PC-3 (cell line): ENCODE data around the gene ORMDL3. TPM values are rescaled to one million over a fixed set of nuclear protein-coding genes. Genes with fewer than 3 reads are reported as not detected.

ENCODE experiments used
- ATAC-seq: fragments of 200-7000 bp; cut with Tn5 transposase; 2 replicates; pipeline ENCODE4 v1.9.1; 2020; ENCODE audit warnings: mild to moderate bottlenecking, moderate library complexity
- BruUV-seq: library from RNA; stranded (reverse); fragments of 400-500 nt; replicated peaks from 2 replicates; lab custom pipeline; 2021; lab: Mats Ljungman, UMichigan
- CTCF ChIA-PET: fragments of 300-600 bp; sonication (Branson Sonifier 250); formaldehyde crosslinking; loops from one replicate; lab custom pipeline; 2022; ENCODE audit warnings: antibody characterized with exemption; lab: Charles Lee
- POLR2A ChIA-PET: fragments of 300-600 bp; sonication (Branson Sonifier 250); formaldehyde crosslinking; loops from one replicate; lab custom pipeline; 2022; ENCODE audit warnings: antibody characterized with exemption; ENCODE audit not compliant: unreplicated experiment; lab: Charles Lee
- DNase-seq: peaks from one replicate; pipeline ENCODE4 v3.0.0-alpha.2; 2015
- H2AFZ ChIP-seq: fragments of 300-600 bp; sonication (generic); 2 replicates; pipeline ENCODE4 v1.6.0; 2016; ENCODE audit warnings: antibody characterized with exemption, low read length
- H3F3A ChIP-seq: fragments of 300-600 bp; sonication (generic); one replicate; pipeline ENCODE4 v1.6.0; 2017; ENCODE audit warnings: antibody characterized with exemption, low read length, control low read depth, mild to moderate bottlenecking; ENCODE audit not compliant: unreplicated experiment
- H3K27ac ChIP-seq: fragments of 300-600 bp; sonication (generic); 2 replicates; pipeline ENCODE4 v1.5.1; 2016; ENCODE audit warnings: mild to moderate bottlenecking, low read length
- H3K27me3 ChIP-seq: fragments of 300-600 bp; sonication (generic); 2 replicates; pipeline ENCODE4 v1.6.1; 2016; ENCODE audit warnings: low read length, mixed read lengths
- H3K36me3 ChIP-seq: fragments of 300-600 bp; sonication (generic); 2 replicates; pipeline ENCODE4 v1.6.1; 2016; ENCODE audit warnings: low read depth, mixed run types, low read length, mixed read lengths
- H3K4me1 ChIP-seq: fragments of 300-600 bp; sonication (generic); 2 replicates; pipeline ENCODE4 v1.5.1; 2016; ENCODE audit warnings: low read length; ENCODE audit not compliant: insufficient read depth
- H3K4me2 ChIP-seq: fragments of 300-600 bp; sonication (generic); 2 replicates; pipeline ENCODE4 v1.6.0; 2016; ENCODE audit warnings: low read length
- H3K4me3 ChIP-seq: fragments of 300-600 bp; sonication (generic); 2 replicates; pipeline ENCODE4 v1.5.1; 2016; ENCODE audit warnings: mild to moderate bottlenecking, low read length, mixed read lengths
- H3K79me2 ChIP-seq: fragments of 300-600 bp; sonication (generic); 2 replicates; pipeline ENCODE4 v1.6.1; 2017; ENCODE audit warnings: low read length, mixed read lengths
- H3K9ac ChIP-seq: fragments of 300-600 bp; sonication (generic); 2 replicates; pipeline ENCODE4 v1.6.0; 2016; ENCODE audit warnings: mild to moderate bottlenecking, low read length
- H3K9me2 ChIP-seq: fragments of 300-600 bp; sonication (generic); replicated peaks from 2 replicates; pipeline ENCODE4 v1.6.1; 2016; ENCODE audit warnings: mixed run types, low read length, mixed read lengths
- H3K9me3 ChIP-seq: fragments of 300-600 bp; sonication (generic); 2 replicates; pipeline ENCODE4 v1.6.1; 2016; ENCODE audit warnings: low read length, mixed read lengths
- H4K20me1 ChIP-seq: fragments of 300-600 bp; sonication (generic); 2 replicates; pipeline ENCODE4 v1.6.1; 2016; ENCODE audit warnings: low read length, mixed read lengths
- CTCF ChIP-seq: fragments of 300-600 bp; sonication (generic); conservative IDR thresholded peaks from 2 replicates; pipeline ENCODE4 v1.5.1; 2017; ENCODE audit warnings: antibody characterized with exemption, low read depth, mild to moderate bottlenecking, low read length
- EZH2 ChIP-seq: fragments of 300-600 bp; sonication (generic); IDR thresholded peaks from one replicate; pipeline ENCODE4 v1.6.1; 2017; ENCODE audit warnings: antibody characterized with exemption, mild to moderate bottlenecking, low read length; ENCODE audit not compliant: unreplicated experiment
- EZH2phosphoT487 ChIP-seq: fragments of 300-600 bp; sonication (generic); IDR thresholded peaks from 2 replicates; pipeline ENCODE4 v1.6.1; 2018; ENCODE audit warnings: mild to moderate bottlenecking, antibody characterized with exemption, low read length, borderline replicate concordance
- intact Hi-C: fragments of 100-400 bp; cut with micrococcal nuclease; formaldehyde crosslinking; loops from 2 replicates; pipeline ENCODE4 v1.9.0; 2023
- total RNA-seq: library from RNA; depleted of rRNA; stranded (reverse); fragments of >200 nt; gene quantifications from 2 replicates; pipeline ENCODE4 v1.2.3, GENCODE V29; 2014

ORMDL3 gene
- total RNA-seq, 1 experiment from 2014 or later: 27.4 TPM

- no peak for TF ChIP-seq EZH2
- TF ChIP-seq CTCF: no peak
- TF ChIP-seq EZH2phosphoT487: no peak
- H2AFZ ChIP-seq: no peak overlapping the region
- ATAC-seq: no peak
- H3K9me2 ChIP-seq: no peaks in the 10 kb centered on the region
- H3K36me3 ChIP-seq: no peaks in the 10 kb centered on the region; the same call in 1 of the 2 replicates
- no peaks in the 10 kb centered on the region for H3K9me3 ChIP-seq
- H3F3A ChIP-seq: peaks cover 4% of the 10 kb centered on the region
- POLR2A ChIA-PET: no interaction called here
- no peak overlapping the region for H3K27ac ChIP-seq
- H3K9ac ChIP-seq: no peak overlapping the region
- peaks cover 25% of the 10 kb centered on the region for H3K79me2 ChIP-seq
- no peaks in the 10 kb centered on the region for H3K27me3 ChIP-seq
- peak overlapping the region; percentile 93 for H3K4me3 ChIP-seq
- H3K4me2 ChIP-seq: peak overlapping the region; percentile 97
- no peak for DNase-seq
- no TSS peak for BruUV-seq
- intact Hi-C loops: loop anchor here (2.0 kb wide), 1 partner anchor 33 kb away; no protein-coding TSS in a partner anchor
- H4K20me1 ChIP-seq: no peaks in the 10 kb centered on the region
- CTCF ChIA-PET: no interaction called here
- peaks cover 43% of the 10 kb centered on the region for H3K4me1 ChIP-seq
Observed at GRCh38 chr17:39926135-39926587, 1.2 kb downstream of the ORMDL3 start.

- no peak overlapping the region for H3K9ac ChIP-seq
- H3K4me3 ChIP-seq: no peak overlapping the region
Observed at GRCh38 chr17:39925282-39926134, 1.9 kb downstream of the ORMDL3 start.

More at GRCh38 chr17:39925282-39926134, 1.9 kb downstream of the ORMDL3 start:
- H3K4me1 ChIP-seq: peaks cover 43% of the 10 kb centered on the region
- BruUV-seq: no TSS peak
- no peaks in the 10 kb centered on the region for H3K9me2 ChIP-seq
- no peak overlapping the region for H3K27ac ChIP-seq
- H4K20me1 ChIP-seq: no peaks in the 10 kb centered on the region
- no peak for ATAC-seq
- peaks cover 4% of the 10 kb centered on the region for H3F3A ChIP-seq
- no peaks in the 10 kb centered on the region for H3K9me3 ChIP-seq
- H3K4me2 ChIP-seq: no peak overlapping the region; the same call in 1 of the 2 replicates
- TF ChIP-seq EZH2: no peak
- no peak for TF ChIP-seq CTCF
- TF ChIP-seq EZH2phosphoT487: no peak
- ChIA-PET POLR2A (no interaction called here), CTCF (no interaction called here)
- H2AFZ ChIP-seq: no peak overlapping the region
- intact Hi-C loops: loop anchor here (2.0 kb wide), 1 partner anchor 33 kb away; no protein-coding TSS in a partner anchor
- H3K27me3 ChIP-seq: no peaks in the 10 kb centered on the region
- H3K79me2 ChIP-seq: peaks cover 25% of the 10 kb centered on the region
- no peaks in the 10 kb centered on the region; the same call in 1 of the 2 replicates for H3K36me3 ChIP-seq
- DNase-seq: no peak
